Muscle of leg (tissue), 11 donors: ENCODE data around the gene CDCA5. TPM values are rescaled to one million over a fixed set of nuclear protein-coding genes. Genes with fewer than 3 reads are reported as not detected.

ENCODE experiments used
- DNase-seq: peaks from one replicate; pipeline ENCODE4 v3.0.0; 2013
- H3K27ac ChIP-seq: one replicate; pipeline ENCODE4 v1.5.1; 2013; ENCODE audit warnings: mild to moderate bottlenecking, low read length, control low read depth
- H3K27me3 ChIP-seq: one replicate; pipeline ENCODE4 v1.6.1; 2013; ENCODE audit warnings: low read length; ENCODE audit not compliant: control insufficient read depth, insufficient read depth
- H3K36me3 ChIP-seq: one replicate; pipeline ENCODE4 v1.6.1; 2013; ENCODE audit warnings: low read length; ENCODE audit not compliant: control insufficient read depth, insufficient read depth
- H3K4me1 ChIP-seq: one replicate; pipeline ENCODE4 v1.6.1; 2013; ENCODE audit warnings: low read length; ENCODE audit not compliant: control insufficient read depth, insufficient read depth
- H3K4me3 ChIP-seq: one replicate; pipeline ENCODE4 v1.5.1; 2013; ENCODE audit warnings: low read length, control low read depth
- H3K9me3 ChIP-seq: replicated peaks from 2 replicates; pipeline ENCODE4 v1.6.1; 2013; ENCODE audit warnings: low read depth, low read length; ENCODE audit not compliant: control insufficient read depth
- WGBS: methylation state at CpG from one replicate; pipeline ENCODE4 v1.1.5; 2013; ENCODE audit warnings: missing lambda C conversion rate; ENCODE audit not compliant: insufficient coverage; 5-methylcytosine and 5-hydroxymethylcytosine counted together
- polyA plus RNA-seq, 8 donors: library from polyadenylated mRNA; unstranded; fragments of 120-200 nt; gene quantifications; one replicate each; pipeline versions ENCODE4 v1.2.1 to v1.2.3, GENCODE V29; 2013; ENCODE audit warnings: inconsistent platforms in 1 of 8, low replicate concordance in 1 of 8; ENCODE audit not compliant: insufficient read length in 8 of 8, insufficient read depth in 1 of 8
- total RNA-seq: library from RNA; stranded (reverse); fragments of 120-200 nt; gene quantifications from one replicate; pipeline ENCODE4 v1.2.4, GENCODE V29; 2013

The CDCA5 gene
- total and polyA plus RNA-seq, 9 donors, result 6.6 to 17.0 (median 14.3) TPM

GRCh38 chr11:65128182-65129145 is 44.6 kb upstream of the CDCA5 start:
- H3K36me3 ChIP-seq, result peaks cover 90% of the 10 kb centered on the region
- no peak overlapping the region for H3K4me3 ChIP-seq
- no peaks in the 10 kb centered on the region for H3K27me3 ChIP-seq
- no peaks in the 10 kb centered on the region for H3K9me3 ChIP-seq
- H3K4me1 ChIP-seq, result peaks cover 17% of the 10 kb centered on the region
- H3K27ac ChIP-seq, result no peak overlapping the region
- DNase-seq, result peak; percentile 5
- WGBS, result 81% methylated on average over 8 of the region's 15 CpGs

- Histone ChIP-seq H3K27ac (no peak overlapping the region), H3K4me3 (no peak overlapping the region), H3K27me3 (no peaks in the 10 kb centered on the region), H3K36me3 (peaks cover 85% of the 10 kb centered on the region), H3K9me3 (no peaks in the 10 kb centered on the region), H3K4me1 (peaks cover 12% of the 10 kb centered on the region)
- peak; percentile 9 for DNase-seq
- WGBS, result 82% methylated on average over 4 of the region's 12 CpGs
Observed at GRCh38 chr11:65127473-65128181, 43.8 kb upstream of the CDCA5 start.

- no peaks in the 10 kb centered on the region for H3K9me3 ChIP-seq
- 68% methylated on average over 4 of the region's 6 CpGs for WGBS
- H3K27me3 ChIP-seq, result no peaks in the 10 kb centered on the region
- H3K27ac ChIP-seq, result no peak overlapping the region
- no peak overlapping the region for H3K4me3 ChIP-seq
- peak; percentile 9 for DNase-seq
- H3K36me3 ChIP-seq, result peaks cover 76% of the 10 kb centered on the region
- H3K4me1 ChIP-seq, result peaks cover 7% of the 10 kb centered on the region
Observed at GRCh38 chr11:65126624-65127274, 42.9 kb upstream of the CDCA5 start.

- DNase-seq, result no peak
- no peak overlapping the region for H3K27ac ChIP-seq
- H3K36me3 ChIP-seq, result peaks cover 71% of the 10 kb centered on the region
- no peaks in the 10 kb centered on the region for H3K27me3 ChIP-seq
- peaks cover 17% of the 10 kb centered on the region for H3K4me1 ChIP-seq
- no peaks in the 10 kb centered on the region for H3K9me3 ChIP-seq
- 85% methylated on average over 4 of the region's 12 CpGs for WGBS
- H3K4me3 ChIP-seq, result no peak overlapping the region
Observed at GRCh38 chr11:65125197-65126056, 41.6 kb upstream of the CDCA5 start.

GRCh38 chr11:65124480-65125196 is 40.8 kb upstream of the CDCA5 start:
- Histone ChIP-seq H3K27ac (no peak overlapping the region), H3K4me1 (peaks cover 17% of the 10 kb centered on the region), H3K27me3 (no peaks in the 10 kb centered on the region), H3K9me3 (no peaks in the 10 kb centered on the region), H3K36me3 (peaks cover 71% of the 10 kb centered on the region), H3K4me3 (no peak overlapping the region)
- 83% methylated on average over 1 of the region's 5 CpGs for WGBS
- peak; percentile 6 for DNase-seq

GRCh38 chr11:65121865-65122696 is 38.2 kb upstream of the CDCA5 start, which contains the start of the genes FAU and MRPL49:
FAU (minus strand) TSS chr11:65122134; CDS start chr11:65121813, 321 bp downstream.
MRPL49 (plus strand) TSS chr11:65122321; CDS start chr11:65122347, 26 bp downstream.
- H3K4me1 ChIP-seq, result peaks cover 20% of the 10 kb centered on the region
- H3K4me3 ChIP-seq, result peak within 1 kb of the TSS; percentile 90
- H3K27me3 ChIP-seq, result no peaks in the 10 kb centered on the region
- peak; percentile 98 for DNase-seq
- no peaks in the 10 kb centered on the region for H3K9me3 ChIP-seq
- 0% methylated on average over 58 of the region's 64 CpGs for WGBS
- H3K27ac ChIP-seq, result peak within 1 kb of the TSS; percentile 96
- H3K36me3 ChIP-seq, result peaks cover 63% of the 10 kb centered on the region

GRCh38 chr11:65121447-65121864 is 37.6 kb upstream of the CDCA5 start:
- H3K9me3 ChIP-seq, result no peaks in the 10 kb centered on the region
- peaks cover 25% of the 10 kb centered on the region for H3K4me1 ChIP-seq
- WGBS, result 4% methylated on average over 21 of the region's 22 CpGs
- DNase-seq, result no peak
- H3K36me3 ChIP-seq, result peaks cover 57% of the 10 kb centered on the region
- H3K4me3 ChIP-seq, result peak overlapping the region; percentile 90
- H3K27ac ChIP-seq, result peak overlapping the region; percentile 96
- H3K27me3 ChIP-seq, result no peaks in the 10 kb centered on the region

GRCh38 chr11:65120831-65121230 is 37.0 kb upstream of the CDCA5 start:
- Histone ChIP-seq H3K4me1 (peaks cover 31% of the 10 kb centered on the region), H3K27me3 (no peaks in the 10 kb centered on the region), H3K27ac (peak overlapping the region; percentile 96), H3K9me3 (no peaks in the 10 kb centered on the region), H3K4me3 (peak overlapping the region; percentile 90), H3K36me3 (peaks cover 57% of the 10 kb centered on the region)
- no CpG with 5 or more reads among the region's 3 CpGs for WGBS
- no peak for DNase-seq
